ENCODE data around the gene HNRNPD. TPM values are rescaled to one million over a fixed set of nuclear protein-coding genes. Genes with fewer than 3 reads are reported as not detected.
A peak's percentile ranks its signal among the peaks of the same experiment; 100 is the strongest.

HNRNPD gene
- total and polyA plus RNA-seq, 2 of the 8 experiments (the other 6 are each of a cell fraction or from before 2014, with no cell fraction given) = 118 to 646 TPM

DNA sequence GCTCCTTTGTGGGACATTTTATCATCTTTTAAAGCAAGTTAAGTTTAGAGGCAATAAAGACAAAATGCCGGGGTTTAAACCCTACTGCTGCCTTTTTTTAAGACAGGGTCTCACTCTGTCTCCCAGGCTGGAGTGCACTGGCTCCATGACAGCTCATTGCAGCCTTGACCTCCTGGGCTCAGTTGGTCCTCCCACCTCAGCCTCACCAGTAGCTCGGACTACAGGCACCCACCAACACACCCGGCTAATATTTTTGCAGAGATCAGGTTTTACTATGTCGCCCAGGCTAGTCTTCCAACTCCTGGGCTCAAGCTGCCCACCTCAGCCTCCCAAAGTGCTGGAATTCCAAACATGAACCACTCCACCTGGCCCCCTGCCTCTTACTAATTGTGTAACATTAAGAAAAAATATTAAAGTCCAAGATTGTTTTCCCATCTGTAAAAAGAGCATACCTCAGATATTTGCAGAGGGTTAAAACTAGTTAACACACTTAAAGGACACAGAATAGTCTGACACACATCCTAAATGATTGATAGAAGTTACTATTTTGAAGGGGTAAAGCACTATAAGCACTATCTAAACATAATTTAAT, 9.8 kb downstream of the HNRNPD start:
- Histone ChIP-seq H2AFZ (ENCODE audit: low read length) (no peak overlapping the region), H2BK5ac (ENCODE audit: low read depth, low read length) (no peak overlapping the region), H2BK12ac (ENCODE audit: low read depth, low read length) (no peak overlapping the region), H3K23me2 (ENCODE audit: low read depth, low read length) (no peaks in the 10 kb centered on the region), H2BK120ac (replicated peaks; ENCODE audit: low read depth, low read length) (no peak overlapping the region), H4K20me1 (replicated peaks in 1 of 2; ENCODE audit: control insufficient read depth in 1 of 2, insufficient read depth in 2 of 2, low read length in 2 of 2) (peaks cover 38 to 53% of the 10 kb centered on the region in 2 experiments), H3K4me3 (ENCODE audit: extremely low read depth in 1 of 4, insufficient read depth in 2 of 4, low read depth in 3 of 4, low read length in 4 of 4) (no peak overlapping the region), H3K36me3 (ENCODE audit: control insufficient read depth in 2 of 4, insufficient read depth in 4 of 4, low read length in 3 of 4) (peaks cover 5 to 53% (median 12%) of the 10 kb centered on the region in 4 experiments; a peak in 7 of 8 replicates), H3K4me1 (replicated peaks in 1 of 4; ENCODE audit: control insufficient read depth in 3 of 4, insufficient read depth in 4 of 4, low read length in 3 of 4) (peaks cover 0 to 3% (median 0%) of the 10 kb centered on the region in 4 experiments; a peak in 3 of 7 replicates), H2AK5ac (ENCODE audit: low read depth, low read length) (no peak overlapping the region), H3K27me3 (replicated peaks in 1 of 4; ENCODE audit: control insufficient read depth in 3 of 4, extremely low read depth in 1 of 4, insufficient read depth in 3 of 4, low read length in 3 of 4) (no peaks in the 10 kb centered on the region), H4K8ac (ENCODE audit: extremely low read depth, insufficient read depth, low read length) (no peak overlapping the region; the same call in 1 of the 2 replicates), H3K23ac (ENCODE audit: insufficient read length) (no peak overlapping the region), H4K91ac (replicated peaks; ENCODE audit: insufficient read length, low read length) (no peak overlapping the region), H2BK15ac (ENCODE audit: low read length) (no peak overlapping the region), H2BK20ac (ENCODE audit: low read length) (no peak overlapping the region), H3K4me2 (ENCODE audit: insufficient read depth in 1 of 2, low read depth in 2 of 2, low read length in 2 of 2) (no peak overlapping the region), H3K4ac (replicated peaks; ENCODE audit: insufficient read length, low read depth, low read length) (no peak overlapping the region), H4K5ac (ENCODE audit: insufficient read length, low read depth, low read length) (no peak overlapping the region), H3K14ac (ENCODE audit: insufficient read length) (no peak overlapping the region), H3K79me2 (ENCODE audit: control insufficient read depth in 1 of 2, insufficient read depth in 2 of 2, low read length in 2 of 2) (peaks cover 53 to 100% of the 10 kb centered on the region in 2 experiments), H3K27ac (ENCODE audit: low read depth, low read length) (no peak overlapping the region), H3K18ac (ENCODE audit: extremely low read depth, low read length) (no peak overlapping the region), H3K9ac (replicated peaks in 1 of 4; ENCODE audit: extremely low read depth in 1 of 4, low read depth in 3 of 4, low read length in 3 of 4) (no peak overlapping the region), H3K79me1 (ENCODE audit: low read depth, low read length) (no peaks in the 10 kb centered on the region), H3K56ac (replicated peaks; ENCODE audit: insufficient read length, low read depth, low read length) (no peak overlapping the region), H3K9me3 (ENCODE audit: insufficient read depth in 2 of 2, low read depth in 1 of 2, low read length in 1 of 2) (no peaks in the 10 kb centered on the region)
- WGBS, 2 experiments (ENCODE audit: extremely low coverage in 1 of 2, insufficient coverage in 1 of 2, insufficient read length in 1 of 2, insufficient replicate concordance in 2 of 2, low coverage in 1 of 2, low lambda C conversion rate in 2 of 2, missing lambda C conversion rate in 1 of 2) = 83% methylated on average over 4 of the region's 4 CpGs; no CpG with 5 or more reads in 1 of the 2 experiments
- CTCF ChIA-PET (ENCODE audit: partially characterized antibody) = no interaction called here
- POLR2A ChIA-PET (ENCODE audit: partially characterized antibody) = interaction anchor here (1.5 to 9.1 kb wide), 7 partner anchors 8 to 66 kb away, joined by 4 to 104 read pairs (median 10); partner anchors contain the start of genes ENOPH1, HNRNPD and HNRNPDL
- DNase-seq (ENCODE audit: low read depth in 1 of 2, low spot score in 2 of 2) (no peak), FAIRE-seq (no peak)
- TF ChIP-seq HDAC6 (IDR thresholded peaks at IDR 0.05; ENCODE audit: low read depth, low read length) = no peak
- TF ChIP-seq SRF (IDR thresholded peaks at IDR 0.05; ENCODE audit: low read depth, low read length) = no peak
- TF ChIP-seq POLR2AphosphoS5 (IDR thresholded peaks at IDR 0.05; ENCODE audit: low read depth, low read length) = peak; percentile 65; the same call in 1 of the 2 replicates

All from H1 (cell line).